AG04449 (cell line): ENCODE results near the gene ERC2.

Experiments used
- CTCF ChIA-PET: fragments of 350-600 bp; formaldehyde crosslinking; extraction: SDS; loops from one replicate; lab custom pipeline; 2021; ENCODE audit warnings: antibody characterized with exemption; lab: Yijun Ruan, JAX
- POLR2A ChIA-PET: fragments of 400-600, 350-600 bp; formaldehyde crosslinking; extraction: SDS; loops from one replicate; lab custom pipeline; 2020; ENCODE audit warnings: antibody characterized with exemption, inconsistent platforms; lab: Yijun Ruan, JAX
- DNase-seq: peaks from one replicate; pipeline ENCODE4 v3.0.0-alpha.2; 2010; ENCODE audit warnings: low read depth, low spot score
- H3K4me3 ChIP-seq: 2 replicates; pipeline ENCODE4 v1.5.1; 2011; ENCODE audit warnings: low read depth, mild to moderate bottlenecking, control low read depth, low read length
- CTCF ChIP-seq: IDR thresholded peaks from one replicate; pipeline ENCODE4 v1.5.1; 2011; ENCODE audit warnings: mild to moderate bottlenecking, moderate library complexity, low read length, control low read depth, inconsistent platforms; ENCODE audit not compliant: insufficient read depth; ENCODE audit errors: missing control alignments

Gene ERC2

GRCh38 chr3:56302417-56302816 lies 165.8 kb downstream of the ERC2 start:
- CTCF ChIA-PET: interaction anchor here (1.1 kb wide), 1 partner anchor 484 kb away, joined by 3 read pairs; no protein-coding TSS in a partner anchor
- no peak for DNase-seq
- POLR2A ChIA-PET: no interaction called here
- no peak for TF ChIP-seq CTCF
- H3K4me3 ChIP-seq: no peak overlapping the region

- ChIA-PET CTCF (no interaction called here), POLR2A (no interaction called here)
- no peak overlapping the region for H3K4me3 ChIP-seq
- no peak for DNase-seq
- TF ChIP-seq CTCF: no peak
Observed at GRCh38 chr3:56297281-56297840, 170.9 kb downstream of the ERC2 start.

- no peak for DNase-seq
- CTCF ChIA-PET: no interaction called here
Observed at GRCh38 chr3:56296361-56296760, 171.9 kb downstream of the ERC2 start.

GRCh38 chr3:56295161-56295560 lies 173.1 kb downstream of the ERC2 start:
- POLR2A ChIA-PET: no interaction called here
- no peak for TF ChIP-seq CTCF
- no peak for DNase-seq
- CTCF ChIA-PET: no interaction called here
- H3K4me3 ChIP-seq: no peak overlapping the region

More at GRCh38 chr3:56296361-56296760, 171.9 kb downstream of the ERC2 start:
- H3K4me3 ChIP-seq: no peak overlapping the region
- no peak for TF ChIP-seq CTCF
- POLR2A ChIA-PET: no interaction called here

- POLR2A ChIA-PET: no interaction called here
- DNase-seq: no peak
- H3K4me3 ChIP-seq: no peak overlapping the region
- TF ChIP-seq CTCF: no peak
- CTCF ChIA-PET: no interaction called here
Observed at GRCh38 chr3:56294286-56294685, 174.0 kb downstream of the ERC2 start.

- no peak overlapping the region for H3K4me3 ChIP-seq
- ChIA-PET CTCF (no interaction called here), POLR2A (no interaction called here)
- TF ChIP-seq CTCF: no peak
- DNase-seq: no peak
Observed at GRCh38 chr3:56291953-56292352, 176.3 kb downstream of the ERC2 start.
